BJ (cell line): Measurements from ENCODE around the gene HDLBP. TPM values are rescaled to one million over a fixed set of nuclear protein-coding genes. Genes with fewer than 3 reads are reported as not detected.

Experiments
- CTCF ChIA-PET: fragments of 350-600 bp; formaldehyde crosslinking; extraction: SDS; loops from one replicate; lab custom pipeline; 2021; ENCODE audit warnings: antibody characterized with exemption, inconsistent platforms; lab: Yijun Ruan, JAX
- POLR2A ChIA-PET: fragments of 300-600 bp; sonication (Branson Sonifier 250); formaldehyde crosslinking; extraction: SDS; loops from one replicate; lab custom pipeline; 2021; ENCODE audit warnings: antibody characterized with exemption; lab: Charles Lee
- DNase-seq: peaks from one replicate; pipeline ENCODE4 v3.0.0-alpha.2; 2011; ENCODE audit warnings: low read depth
- H3K27me3 ChIP-seq: 2 replicates; pipeline ENCODE4 v1.6.0; 2011; ENCODE audit warnings: low read length; ENCODE audit not compliant: control insufficient read depth, insufficient read depth
- H3K36me3 ChIP-seq: 2 replicates; pipeline ENCODE4 v1.5.1; 2011; ENCODE audit warnings: low read length; ENCODE audit not compliant: control insufficient read depth, insufficient read depth
- H3K4me3 ChIP-seq: 2 replicates; pipeline ENCODE4 v1.5.1; 2011; ENCODE audit warnings: low read depth, mild to moderate bottlenecking, control low read depth, low read length
- polyA plus RNA-seq: library from polyadenylated mRNA; depleted of rRNA; stranded (reverse); fragments of >200 nt; gene quantifications from 2 replicates; pipeline ENCODE4 v1.2.3, GENCODE V29; 2011
- TF ChIP-seq, protein P1 (sequence below): IDR thresholded peaks from 2 replicates; pipeline ENCODE4 v1.5.1; 2011; ENCODE audit warnings: low read depth, mild to moderate bottlenecking, control low read depth, inconsistent platforms, low read length, moderate library complexity; ENCODE audit not compliant: insufficient read depth

HDLBP gene
- polyA plus RNA-seq, 1 experiment: 948 TPM

GRCh38 chr2:241344925-241345651 is 29.6 kb upstream of the HDLBP start:
- ChIA-PET POLR2A (interaction anchor here (0.6 kb wide), 1 partner anchor 12 kb away, joined by 3 read pairs; no protein-coding TSS in a partner anchor), CTCF (no interaction called here)
- TF ChIP-seq, protein P1, sequence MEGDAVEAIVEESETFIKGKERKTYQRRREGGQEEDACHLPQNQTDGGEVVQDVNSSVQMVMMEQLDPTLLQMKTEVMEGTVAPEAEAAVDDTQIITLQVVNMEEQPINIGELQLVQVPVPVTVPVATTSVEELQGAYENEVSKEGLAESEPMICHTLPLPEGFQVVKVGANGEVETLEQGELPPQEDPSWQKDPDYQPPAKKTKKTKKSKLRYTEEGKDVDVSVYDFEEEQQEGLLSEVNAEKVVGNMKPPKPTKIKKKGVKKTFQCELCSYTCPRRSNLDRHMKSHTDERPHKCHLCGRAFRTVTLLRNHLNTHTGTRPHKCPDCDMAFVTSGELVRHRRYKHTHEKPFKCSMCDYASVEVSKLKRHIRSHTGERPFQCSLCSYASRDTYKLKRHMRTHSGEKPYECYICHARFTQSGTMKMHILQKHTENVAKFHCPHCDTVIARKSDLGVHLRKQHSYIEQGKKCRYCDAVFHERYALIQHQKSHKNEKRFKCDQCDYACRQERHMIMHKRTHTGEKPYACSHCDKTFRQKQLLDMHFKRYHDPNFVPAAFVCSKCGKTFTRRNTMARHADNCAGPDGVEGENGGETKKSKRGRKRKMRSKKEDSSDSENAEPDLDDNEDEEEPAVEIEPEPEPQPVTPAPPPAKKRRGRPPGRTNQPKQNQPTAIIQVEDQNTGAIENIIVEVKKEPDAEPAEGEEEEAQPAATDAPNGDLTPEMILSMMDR: no peak
- Histone ChIP-seq H3K36me3 (peaks cover 32% of the 10 kb centered on the region), H3K27me3 (no peaks in the 10 kb centered on the region), H3K4me3 (no peak overlapping the region)
- DNase-seq: no peak

DNA sequence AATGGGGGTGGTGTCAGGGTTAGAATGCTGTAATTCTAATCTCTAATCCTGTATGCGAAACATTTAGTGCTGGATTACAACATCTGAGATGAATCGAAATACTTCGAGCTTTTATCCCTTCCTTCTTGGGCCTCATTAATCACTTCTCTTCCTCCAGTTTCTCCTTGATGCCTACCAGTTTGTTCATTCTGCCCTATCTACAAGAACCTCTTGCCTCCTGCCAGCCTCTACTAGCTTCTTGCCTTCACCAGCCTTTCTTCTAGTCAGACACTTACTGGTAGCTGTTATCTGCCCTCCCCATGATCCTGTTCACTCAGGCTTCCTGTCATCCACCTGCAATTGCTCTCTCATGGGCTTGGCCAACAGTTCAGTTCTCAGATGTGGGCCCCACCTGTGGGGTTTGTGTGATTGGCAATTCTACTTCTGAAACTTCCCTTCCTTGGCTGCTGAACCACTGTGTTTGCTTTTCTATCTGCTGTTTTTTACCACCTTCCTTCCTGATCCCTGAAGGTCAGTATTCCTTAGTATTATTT is 25.2 kb upstream of the HDLBP start:
- no peak for DNase-seq
- Histone ChIP-seq H3K36me3 (peaks cover 21% of the 10 kb centered on the region), H3K27me3 (no peaks in the 10 kb centered on the region), H3K4me3 (no peak overlapping the region)
- CTCF ChIA-PET: interaction anchor here (1.3 kb wide), 1 partner anchor 489 kb away, joined by 4 read pairs; no protein-coding TSS in a partner anchor
- TF ChIP-seq, protein P1: no peak
- POLR2A ChIA-PET: no interaction called here

GRCh38 chr2:241339839-241340630 is 24.6 kb upstream of the HDLBP start:
- Histone ChIP-seq H3K4me3 (no peak overlapping the region), H3K36me3 (peaks cover 19% of the 10 kb centered on the region), H3K27me3 (no peaks in the 10 kb centered on the region)
- DNase-seq: no peak
- POLR2A ChIA-PET: no interaction called here
- CTCF ChIA-PET: interaction anchor here (1.3 kb wide), 1 partner anchor 489 kb away, joined by 4 read pairs; no protein-coding TSS in a partner anchor
- TF ChIP-seq, protein P1: no peak

DNA sequence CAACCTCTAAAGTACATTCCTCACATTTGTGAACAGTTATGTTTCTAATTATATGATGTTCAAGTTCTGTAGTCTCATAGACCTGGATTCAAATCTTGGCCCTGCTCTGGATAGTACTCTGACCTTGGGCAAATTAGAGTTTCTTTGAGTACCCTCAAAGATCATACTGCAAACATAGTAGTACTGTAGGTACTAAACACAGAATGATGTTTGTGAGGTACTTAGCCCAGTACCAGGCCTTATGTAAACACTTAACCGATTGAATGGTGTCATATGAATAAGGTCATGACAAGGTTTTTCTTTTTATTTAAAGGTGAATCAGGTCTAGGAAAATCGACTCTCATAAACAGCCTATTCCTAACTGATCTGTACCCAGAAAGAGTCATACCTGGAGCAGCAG is 19.3 kb upstream of the HDLBP start:
- POLR2A ChIA-PET: no interaction called here
- Histone ChIP-seq H3K4me3 (no peak overlapping the region), H3K36me3 (peaks cover 7% of the 10 kb centered on the region), H3K27me3 (no peaks in the 10 kb centered on the region)
- CTCF ChIA-PET: no interaction called here
- TF ChIP-seq, protein P1: no peak
- no peak for DNase-seq

DNA sequence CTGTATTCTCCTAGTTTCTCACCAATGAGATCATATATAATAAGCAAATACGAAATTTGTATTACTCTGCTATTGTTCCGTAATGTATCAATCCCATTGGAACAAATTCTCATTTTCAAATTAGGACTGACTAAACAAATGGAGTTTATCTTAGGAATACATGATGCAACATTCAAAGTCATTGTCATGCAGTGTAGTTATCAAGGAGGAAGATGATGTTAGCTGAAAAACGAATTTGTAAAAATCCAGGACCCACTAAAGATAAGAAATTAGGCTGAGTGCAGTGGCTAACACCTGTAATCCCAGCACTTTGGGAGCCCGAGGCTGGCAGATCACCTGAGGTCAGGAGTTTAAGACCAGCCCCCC is 15.1 kb upstream of the HDLBP start:
- DNase-seq: no peak
- POLR2A ChIA-PET: no interaction called here
- CTCF ChIA-PET: no interaction called here
- H3K4me3 ChIP-seq: no peak overlapping the region
- TF ChIP-seq, protein P1: no peak
- H3K36me3 ChIP-seq: peaks cover 9% of the 10 kb centered on the region
- H3K27me3 ChIP-seq: no peaks in the 10 kb centered on the region
